GM18502 (cell line): ENCODE data around the gene PLEKHA7.
A peak's percentile ranks its signal among the peaks of the same experiment; 100 is the strongest.

Experiments used
- ATAC-seq: cut with Tn5 transposase; IDR thresholded peaks from one replicate; pipeline ENCODE4 v1.9.1; 2021; ENCODE audit warnings: mild to moderate bottlenecking; ENCODE audit not compliant: unreplicated experiment, poor library complexity

Gene PLEKHA7

DNA sequence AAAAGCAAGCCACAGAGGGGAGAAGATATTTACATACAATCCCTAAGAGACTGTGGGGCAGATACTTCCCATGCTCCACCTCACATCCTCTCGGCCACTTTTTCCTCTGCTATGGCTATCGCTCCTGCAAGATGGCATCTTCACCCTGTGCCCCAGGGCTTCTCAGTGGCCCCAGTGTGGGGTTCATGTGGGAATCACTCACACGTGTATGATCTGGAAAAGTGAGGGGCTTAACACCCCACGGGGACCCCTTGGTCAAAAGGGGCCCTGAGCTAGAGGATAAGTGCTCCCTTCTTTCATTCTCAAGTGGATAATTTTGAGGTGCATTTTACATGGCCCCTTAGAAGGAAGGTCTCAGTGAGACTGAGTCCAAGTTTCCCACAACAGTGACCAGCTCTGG is 247.1 kb downstream of the PLEKHA7 start:
- ATAC-seq, result no peak

DNA sequence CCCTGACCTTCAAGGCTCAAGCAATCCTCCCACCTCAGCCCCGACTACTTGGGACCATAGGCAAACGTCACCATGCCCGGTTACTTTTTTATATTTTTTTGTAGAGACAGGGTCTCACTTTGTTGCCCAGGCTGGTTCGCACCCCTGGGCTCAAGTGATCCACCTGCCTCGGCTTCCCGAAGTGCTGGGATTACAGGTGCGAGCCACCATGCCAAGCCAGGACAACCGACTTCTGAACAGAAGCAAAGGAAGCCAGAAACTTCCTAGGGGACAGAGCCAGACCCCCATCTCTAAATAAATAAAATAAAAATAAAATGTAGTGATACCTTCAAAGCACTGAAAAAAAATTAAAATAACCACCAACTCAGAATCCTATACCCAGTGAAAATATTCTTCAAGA is 249.3 kb downstream of the PLEKHA7 start:
- no peak for ATAC-seq

DNA sequence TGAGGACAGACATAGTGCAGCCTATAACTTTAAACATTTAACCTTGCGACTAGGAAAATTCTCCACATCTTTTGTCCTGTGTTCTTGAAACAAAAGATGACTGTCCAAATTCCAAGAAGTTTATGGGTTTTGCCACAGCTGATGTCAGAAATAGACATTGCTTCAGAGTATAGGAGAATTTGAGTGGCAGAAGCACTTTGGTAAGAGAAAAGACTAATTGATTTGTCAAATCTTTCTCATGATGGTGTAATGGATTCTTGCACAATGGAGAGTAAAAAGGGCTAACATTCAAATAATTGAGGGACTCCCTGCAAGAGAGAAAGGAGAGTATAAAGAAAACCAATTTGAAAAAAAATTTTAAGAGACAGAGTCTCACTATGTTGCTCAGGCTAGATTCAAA is 250.5 kb downstream of the PLEKHA7 start:
- no peak for ATAC-seq

DNA sequence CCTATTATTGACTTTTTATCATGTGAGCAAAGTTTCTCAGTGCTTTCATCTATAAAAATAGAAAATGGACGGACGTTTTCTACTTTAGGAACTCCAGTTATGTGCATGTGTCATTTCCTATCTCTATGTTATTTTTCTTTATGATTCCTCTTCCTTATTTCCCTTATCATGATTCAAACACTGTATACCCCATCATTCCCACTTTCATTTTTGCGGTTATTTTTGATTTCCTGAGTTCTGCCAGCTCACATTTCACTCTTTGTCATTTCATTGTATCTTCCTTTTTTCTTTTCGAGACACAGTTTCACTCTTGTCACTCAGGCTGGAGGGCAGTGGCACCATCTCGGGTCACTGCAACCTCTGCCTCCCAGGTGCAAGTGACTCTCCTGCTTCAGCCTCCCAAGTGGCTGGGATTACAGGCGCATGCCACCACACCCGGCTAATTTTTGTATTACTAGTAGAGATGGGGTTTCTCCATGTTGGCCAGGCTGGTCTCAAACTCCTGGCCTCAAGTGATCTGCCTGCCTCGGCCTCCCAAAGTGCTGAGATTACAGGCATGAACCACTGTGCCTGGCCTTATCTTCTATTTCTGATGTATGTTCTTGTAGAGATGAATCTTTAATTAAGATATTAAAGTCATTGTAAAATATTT is 254.2 kb downstream of the PLEKHA7 start:
- ATAC-seq, result no peak

DNA sequence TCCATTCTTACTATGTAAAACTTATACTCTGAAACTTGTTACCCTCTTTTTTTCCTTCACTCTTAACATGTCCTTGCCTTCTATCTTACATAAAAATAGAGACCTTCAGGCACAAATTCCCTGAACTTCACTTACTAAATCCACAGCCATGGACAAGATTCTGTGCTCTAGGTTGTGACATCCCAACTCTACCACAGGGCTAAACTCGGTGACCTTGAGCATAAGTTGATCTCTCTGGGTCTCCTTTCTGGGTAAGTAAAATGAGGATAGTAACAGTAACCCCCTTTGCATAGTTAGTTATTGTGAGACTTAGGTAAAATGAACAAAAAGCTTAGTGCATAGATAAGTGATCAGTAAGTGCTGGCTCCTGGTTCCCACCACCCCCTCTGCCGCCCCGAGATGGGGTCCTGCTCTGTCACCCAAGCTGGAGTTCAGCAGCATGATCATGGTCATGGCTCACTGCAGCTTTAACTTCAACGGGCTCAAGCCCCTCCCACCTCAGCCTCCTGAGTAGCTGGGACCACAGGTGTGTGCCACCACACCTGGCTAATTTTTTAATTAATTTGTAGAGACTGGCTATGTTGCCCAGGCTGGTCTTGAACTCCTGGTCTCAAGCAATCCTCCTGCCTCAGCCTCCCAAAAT is 255.7 kb downstream of the PLEKHA7 start:
- ATAC-seq, result no peak

DNA sequence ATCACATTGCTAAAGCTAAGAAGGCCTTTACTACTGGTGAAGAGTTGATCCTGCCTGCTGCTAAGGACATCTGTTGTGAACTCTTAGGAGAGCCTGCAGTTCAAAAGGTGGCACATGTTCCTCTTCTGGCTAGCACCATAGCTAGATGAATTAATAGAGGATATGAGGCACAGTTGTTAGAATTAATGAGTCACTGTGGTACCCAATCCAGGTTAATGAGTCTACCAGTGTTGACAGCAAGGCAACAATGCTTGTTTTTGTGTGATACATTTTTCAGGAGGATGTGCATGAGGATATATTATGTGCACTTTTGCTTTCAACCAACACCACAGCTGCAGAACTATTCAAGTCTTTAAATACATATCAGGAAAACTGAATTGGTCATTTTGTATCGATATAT is 263.8 kb downstream of the PLEKHA7 start:
- ATAC-seq, result no peak

DNA sequence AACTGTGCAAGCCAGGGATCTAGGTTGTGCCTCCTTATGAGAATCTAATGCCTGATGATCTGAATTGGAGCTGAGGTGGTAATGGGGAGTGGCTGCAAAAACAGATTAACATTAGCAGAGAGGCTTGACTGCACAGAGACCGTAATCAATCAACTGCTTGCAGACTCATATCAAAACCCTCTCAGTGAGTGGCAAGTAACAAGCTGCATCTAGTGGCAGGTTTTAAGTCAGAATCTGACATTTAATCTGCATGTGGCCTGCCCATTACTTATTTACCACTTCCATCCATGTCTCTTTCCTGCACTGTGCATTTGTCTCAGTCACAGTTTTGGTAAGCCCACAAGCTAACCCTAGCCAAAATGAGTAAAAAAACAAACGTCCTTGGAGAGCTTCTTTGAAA is 264.5 kb downstream of the PLEKHA7 start:
- ATAC-seq, result no peak

DNA sequence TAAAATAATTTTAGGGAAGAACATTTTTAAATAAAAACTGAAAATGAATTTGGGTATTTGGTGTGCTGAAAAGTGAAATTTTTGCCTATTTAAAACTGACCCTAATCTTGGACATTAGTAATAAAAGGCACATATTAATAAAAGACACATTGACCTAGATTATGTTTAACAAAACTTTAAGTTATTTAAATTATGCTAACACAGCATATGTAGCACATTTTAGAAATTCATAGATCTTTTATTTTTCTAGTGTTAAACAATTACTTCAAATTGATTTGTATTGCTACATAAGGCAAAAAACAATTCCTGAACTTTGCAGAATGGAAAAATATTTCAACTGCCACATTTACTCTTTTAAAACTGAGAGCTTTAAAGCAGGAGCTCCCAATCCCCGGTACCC is 265.1 kb downstream of the PLEKHA7 start:
- no peak for ATAC-seq

DNA sequence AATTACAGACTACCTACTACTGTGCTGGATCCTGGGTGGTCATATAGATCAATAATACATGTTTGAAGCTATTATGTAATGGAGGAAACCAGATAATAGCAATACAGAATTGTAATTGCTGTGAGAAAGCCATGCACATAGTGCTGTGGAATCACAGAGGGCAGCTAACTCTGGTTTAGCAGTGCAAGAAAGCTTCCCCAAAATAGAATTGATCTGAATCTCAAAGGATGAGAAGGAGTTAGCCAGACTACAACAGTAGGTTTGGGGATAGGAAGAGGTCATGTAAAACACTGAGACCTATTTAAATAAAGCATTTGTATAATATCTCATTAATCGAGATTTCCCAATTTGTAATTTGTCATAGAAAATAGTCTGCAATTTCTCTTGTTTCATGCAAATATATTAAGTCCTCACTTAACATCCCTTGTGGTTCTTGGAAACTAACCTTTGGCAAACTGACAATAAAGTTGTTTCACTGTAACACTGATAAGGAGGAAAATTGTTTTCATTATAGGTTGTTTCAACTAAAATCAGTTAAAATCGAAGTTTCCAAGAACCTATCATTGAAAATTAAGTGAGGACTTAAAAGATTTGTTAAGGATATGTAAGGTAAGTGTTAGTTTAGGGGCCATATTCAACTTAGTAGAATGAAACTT is 268.1 kb downstream of the PLEKHA7 start:
- ATAC-seq, result no peak

DNA sequence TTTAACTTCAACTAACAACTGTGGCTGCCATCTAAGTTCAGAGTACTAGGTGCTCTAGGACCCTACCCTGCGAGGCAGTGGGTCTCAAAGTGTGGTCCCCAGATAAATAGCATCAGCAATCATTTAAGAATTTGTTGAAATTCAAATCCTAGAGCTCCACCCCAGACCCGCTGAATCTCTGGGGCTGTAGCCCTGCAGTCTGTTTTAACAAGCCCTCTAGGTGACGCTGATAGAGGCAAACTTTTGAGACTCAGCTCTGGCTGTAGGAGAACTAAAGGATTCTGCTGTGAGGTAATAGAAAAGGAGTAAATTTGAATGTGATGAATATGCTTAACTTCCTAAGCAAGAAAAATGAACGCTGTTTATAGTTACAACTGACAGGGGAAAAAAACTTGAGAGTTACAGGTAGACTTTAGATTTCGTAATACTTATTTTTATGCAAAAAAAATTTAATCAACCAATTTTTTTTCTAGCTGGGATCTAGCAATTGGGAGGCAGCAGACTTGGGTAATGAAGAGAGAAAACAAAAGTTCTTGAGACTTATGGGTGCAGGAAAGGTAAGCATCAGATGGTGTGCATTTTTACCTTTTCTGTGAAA is 270.0 kb downstream of the PLEKHA7 start:
- no peak for ATAC-seq

DNA sequence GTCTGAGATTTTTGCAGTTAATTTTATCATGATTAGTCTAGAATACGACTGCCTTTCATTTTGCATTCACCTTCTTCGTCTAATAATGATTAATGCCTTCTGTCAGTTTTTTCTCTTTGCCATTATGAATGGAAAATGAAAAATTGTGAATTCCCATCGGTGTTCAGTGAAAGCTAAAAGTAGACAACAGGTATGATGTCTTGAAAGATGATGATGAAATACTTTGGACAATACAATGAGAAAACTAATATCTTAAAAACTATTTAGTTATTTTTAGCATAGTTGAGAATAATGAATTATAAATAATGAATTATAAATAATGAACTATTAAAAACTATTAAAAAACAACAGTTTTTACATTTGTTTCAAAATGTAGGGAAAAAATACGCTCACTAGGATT is 270.7 kb downstream of the PLEKHA7 start:
- no peak for ATAC-seq

DNA sequence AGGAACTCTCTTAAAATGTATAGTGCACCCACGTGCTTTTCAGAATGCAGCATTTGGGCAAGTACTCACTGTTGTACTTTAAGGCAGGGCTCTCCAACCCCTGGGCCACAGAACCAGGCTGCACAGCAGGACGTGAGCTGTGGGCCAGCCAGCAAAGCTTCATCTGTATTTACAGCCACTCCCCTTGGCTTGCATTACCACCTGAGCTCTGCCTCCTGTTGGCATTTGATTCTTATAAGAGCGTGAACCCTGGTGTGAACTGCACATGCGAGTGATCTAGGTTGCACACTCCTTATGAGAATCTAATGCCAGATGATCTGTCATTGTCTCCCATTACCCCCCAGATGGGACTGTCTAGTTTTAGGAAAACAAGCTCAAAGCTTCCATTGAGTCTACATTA is 272.7 kb downstream of the PLEKHA7 start:
- ATAC-seq, result no peak

DNA sequence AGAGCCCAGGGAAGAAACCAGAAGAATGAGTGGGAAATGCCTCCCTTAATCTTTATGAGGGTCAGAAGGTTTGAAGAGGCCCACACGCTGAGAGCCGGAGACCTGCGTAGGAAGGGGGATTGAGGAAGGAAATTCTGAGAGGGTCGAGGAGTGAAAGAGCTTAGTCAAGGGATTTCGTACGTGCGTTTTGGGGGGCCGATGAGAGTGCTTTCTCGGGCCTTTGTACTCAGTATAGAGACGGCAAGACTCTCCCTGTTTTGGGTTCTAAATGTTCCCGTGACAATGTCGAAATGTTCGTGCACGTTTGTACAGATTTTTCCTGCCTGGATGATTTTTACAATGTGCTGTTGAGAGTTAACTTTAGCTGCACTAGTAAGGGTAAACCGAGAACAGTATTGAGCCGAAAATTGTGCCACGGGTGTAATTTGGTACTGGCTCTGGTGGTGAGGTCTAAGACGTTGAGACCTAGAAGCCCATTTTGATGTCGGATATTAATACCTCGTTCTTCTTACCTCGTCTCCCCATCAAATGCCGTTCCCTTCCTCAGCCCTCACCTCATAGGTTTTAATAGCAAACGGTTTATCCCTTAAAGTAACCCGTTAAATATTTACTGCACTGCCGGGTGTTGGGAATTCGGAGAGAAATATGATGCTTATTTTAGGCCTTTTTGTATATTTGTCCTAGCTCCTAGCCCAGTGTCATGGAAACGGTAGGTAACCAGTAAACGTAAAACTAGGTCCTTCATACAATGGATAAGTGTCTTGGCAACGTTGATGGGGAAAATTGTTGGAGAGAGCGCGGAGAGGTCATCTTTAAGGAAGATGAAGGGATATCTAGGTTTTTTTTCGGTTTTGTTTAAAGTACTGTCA is 275.0 kb downstream of the PLEKHA7 start:
- peak; percentile 0 for ATAC-seq

DNA sequence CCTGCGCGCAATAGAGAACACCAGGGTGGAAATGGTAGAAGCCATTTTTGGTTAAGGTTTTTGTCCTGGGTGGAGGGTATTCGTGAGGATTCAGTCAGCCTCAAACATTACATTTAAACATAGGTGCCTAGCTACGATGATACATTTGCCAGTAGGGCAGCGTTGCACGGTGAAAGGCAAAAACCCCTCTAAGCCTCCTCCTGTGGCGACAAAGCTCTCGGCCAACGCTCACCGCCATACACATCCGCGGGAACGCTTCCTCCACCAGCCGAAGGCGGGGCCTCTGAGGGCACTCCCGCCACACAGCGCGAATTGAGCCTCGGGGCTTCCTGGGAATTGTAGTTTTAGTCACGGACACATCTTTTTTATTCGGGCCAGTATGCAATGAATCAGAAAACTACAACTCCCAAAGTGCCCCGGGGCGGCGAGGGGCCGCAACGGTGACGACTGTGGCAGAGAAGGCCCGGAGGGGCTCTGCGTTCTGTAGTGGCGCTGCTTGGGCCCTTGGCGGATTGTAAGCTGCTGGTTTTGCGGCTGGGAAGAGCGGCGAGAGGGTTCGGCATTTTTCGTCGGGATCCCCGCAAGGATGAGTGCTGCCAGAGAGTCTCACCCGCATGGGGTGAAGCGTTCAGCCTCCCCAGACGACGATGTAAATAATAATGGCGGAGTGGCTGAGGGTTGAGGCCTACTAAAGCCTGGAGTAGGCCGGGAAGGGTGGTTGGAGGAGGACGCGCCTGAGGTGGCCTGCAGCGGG is 275.8 kb downstream of the PLEKHA7 start, which contains the start of gene C11orf58:
TSS of gene C11orf58 (plus strand) at position 455 of the 754 bp plus-strand sequence. CDS start at position 587, 132 bp downstream.
- ATAC-seq, result peak; percentile 97

DNA sequence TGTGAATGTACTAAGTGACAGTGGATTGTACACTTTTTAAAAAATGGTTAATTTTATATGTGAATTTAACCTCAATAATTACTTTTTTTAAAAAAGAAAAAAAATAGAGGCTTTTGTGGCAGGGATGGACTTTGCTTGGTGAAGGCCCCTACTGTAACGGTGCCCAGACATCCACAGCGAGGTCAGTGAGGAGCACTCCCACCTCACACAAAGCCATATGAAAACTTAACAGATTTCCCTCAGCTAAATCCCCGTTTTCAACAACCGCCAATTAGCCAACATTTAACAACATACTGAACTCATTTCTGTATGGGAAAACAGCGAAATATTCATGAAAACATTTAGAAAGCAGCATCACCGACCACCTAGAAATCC is 276.4 kb downstream of the PLEKHA7 start:
- ATAC-seq, result peak; percentile 23
